Stimulated activated CD4-positive, alpha-beta T cell treated with anti-CD3 and anti-CD28 coated beads, Interleukin-4, amount 100 ng/mL, for 24 hours (primary cell): ENCODE results near the gene NXPH3.

ENCODE experiments used
- DNase-seq: peaks from one replicate; pipeline ENCODE4 v3.0.0-alpha.2; 2020

NXPH3 gene

DNA sequence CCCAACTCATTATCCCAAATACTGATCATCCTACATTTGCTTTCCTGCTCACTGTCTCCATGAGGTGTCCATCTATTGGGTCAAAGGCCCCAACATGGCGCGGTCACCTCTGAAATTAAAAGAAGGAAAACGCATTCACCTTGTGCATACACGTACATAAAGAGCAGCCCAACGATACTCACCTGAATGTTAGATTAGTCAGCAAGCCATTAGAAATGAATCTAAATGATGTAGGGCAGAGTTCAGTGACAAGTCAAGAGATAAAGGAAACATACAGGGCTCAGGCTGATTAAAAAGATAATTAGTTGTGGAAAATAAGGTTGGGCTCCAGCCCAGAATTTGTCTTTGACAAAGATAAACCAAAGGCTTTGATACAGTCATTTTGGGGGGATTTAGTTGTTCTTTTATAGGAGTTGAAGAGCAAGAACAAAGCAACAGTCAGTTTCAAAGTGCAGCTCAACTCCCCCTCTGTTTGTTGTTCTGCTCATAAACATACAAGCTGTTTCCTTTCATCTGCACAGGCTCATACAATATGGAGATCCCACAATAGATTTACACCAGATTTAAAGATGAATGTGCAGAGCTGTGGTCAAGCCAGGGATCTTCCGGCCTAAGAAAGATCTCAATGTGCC is 21.1 kb downstream of the NXPH3 start:
- DNase-seq, result no peak

DNA sequence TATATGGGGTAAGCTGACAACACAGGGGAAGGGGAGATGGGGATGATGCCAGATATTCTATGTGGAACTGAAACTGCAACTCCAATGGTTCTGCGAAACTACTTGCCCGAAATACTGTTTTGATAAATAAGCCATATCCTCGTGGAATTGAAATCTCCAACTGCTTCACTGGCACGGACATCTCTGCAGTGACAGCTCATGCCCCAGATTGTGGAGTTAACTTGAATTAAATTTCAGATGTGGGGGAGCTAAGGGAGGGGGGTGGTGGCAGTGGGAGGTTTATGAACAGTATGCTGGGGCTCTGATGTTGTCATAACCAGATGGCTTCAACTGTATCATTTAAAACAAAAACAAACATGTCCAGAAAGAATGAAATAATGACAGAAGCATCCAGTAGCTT is 21.8 kb downstream of the NXPH3 start:
- no peak for DNase-seq

DNA sequence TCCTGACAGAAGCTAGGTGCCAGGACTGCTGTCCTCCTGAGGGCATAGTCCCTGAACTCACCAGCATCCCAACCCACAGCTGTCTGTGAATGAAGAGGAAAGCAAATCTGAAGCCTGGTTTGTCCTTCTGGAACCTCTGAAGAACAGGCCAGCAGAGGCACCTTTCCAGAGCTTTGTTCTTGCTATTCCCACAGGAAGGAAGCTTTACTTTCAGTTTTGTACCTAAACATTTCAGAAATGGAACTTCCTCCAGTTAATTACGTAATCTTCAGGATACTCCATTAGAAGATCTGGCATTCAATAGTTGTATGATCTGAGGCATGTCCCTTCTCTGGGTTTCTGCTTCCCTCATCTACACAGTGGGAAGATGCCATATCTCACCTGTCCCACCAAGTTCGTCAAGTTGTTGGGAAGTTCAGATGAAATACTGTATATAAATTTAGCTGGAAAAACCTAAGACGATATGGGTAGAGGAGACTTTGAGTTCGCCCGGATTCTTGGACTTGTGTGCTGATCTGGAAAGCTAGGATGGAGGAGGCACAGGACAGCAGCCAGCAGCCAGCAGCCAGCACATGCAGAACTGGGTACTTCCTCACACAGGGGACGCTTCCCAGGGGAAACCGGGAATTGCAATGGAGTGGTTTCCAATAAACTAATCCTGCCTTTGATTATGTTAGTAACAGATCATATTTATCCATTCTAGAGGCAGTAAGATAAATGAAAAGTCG is 22.4 kb downstream of the NXPH3 start:
- no peak for DNase-seq

DNA sequence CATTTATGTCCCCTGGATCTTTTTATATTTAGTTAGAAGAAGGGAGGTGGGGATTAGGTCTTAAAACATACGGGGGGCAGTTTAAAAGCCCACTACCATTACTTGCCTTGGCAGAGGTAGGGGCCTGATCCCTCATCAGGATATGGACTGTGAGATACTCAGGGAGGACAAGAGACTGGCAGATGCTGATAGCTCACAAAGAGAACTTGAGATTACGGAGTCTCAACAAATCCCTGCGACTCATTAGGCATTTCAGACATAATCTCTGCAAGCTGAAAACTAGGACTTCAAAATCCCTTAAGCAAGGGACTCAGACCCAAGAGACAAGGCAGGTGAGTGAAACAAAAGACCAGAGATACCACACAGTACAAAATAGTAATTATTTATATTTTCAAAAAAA is 23.2 kb downstream of the NXPH3 start:
- no peak for DNase-seq

DNA sequence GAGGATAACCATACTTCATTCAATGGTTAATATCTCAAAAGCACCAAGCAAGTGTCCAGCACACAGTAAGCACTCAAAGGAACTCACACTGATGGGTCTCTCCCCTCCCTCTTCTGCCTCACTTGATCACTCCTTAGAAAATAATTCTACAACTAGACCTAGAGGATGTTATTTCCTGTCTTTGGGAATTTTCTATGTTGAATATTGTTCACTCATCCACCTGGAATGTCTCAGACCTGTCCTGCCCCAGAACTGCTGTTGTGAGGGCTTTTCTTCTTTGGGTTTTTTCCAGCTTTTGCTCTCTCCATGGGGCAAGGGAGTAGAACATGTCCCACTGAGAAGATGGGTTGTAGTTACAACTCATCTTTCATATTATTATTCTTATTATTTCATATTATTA is 25.3 kb downstream of the NXPH3 start:
- DNase-seq, result no peak

DNA sequence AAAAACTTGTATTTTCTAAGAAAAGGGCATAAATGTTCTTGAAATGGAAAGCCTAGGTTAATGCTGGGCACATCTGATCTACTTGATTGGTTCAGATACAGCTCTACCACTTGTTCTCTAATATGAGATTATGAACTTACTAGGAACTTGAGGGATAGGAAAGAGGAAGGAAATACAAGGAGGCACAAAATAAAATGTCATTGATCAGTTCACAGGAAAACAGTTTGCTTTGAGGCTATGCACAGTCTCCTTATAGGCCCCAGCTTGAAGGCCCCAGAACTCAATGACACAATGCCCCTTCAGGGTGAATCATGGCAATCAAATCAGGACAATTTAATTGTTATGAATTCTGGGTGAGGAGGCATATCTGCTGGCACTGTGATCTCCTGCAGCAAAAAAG is 27.1 kb downstream of the NXPH3 start:
- no peak for DNase-seq

DNA sequence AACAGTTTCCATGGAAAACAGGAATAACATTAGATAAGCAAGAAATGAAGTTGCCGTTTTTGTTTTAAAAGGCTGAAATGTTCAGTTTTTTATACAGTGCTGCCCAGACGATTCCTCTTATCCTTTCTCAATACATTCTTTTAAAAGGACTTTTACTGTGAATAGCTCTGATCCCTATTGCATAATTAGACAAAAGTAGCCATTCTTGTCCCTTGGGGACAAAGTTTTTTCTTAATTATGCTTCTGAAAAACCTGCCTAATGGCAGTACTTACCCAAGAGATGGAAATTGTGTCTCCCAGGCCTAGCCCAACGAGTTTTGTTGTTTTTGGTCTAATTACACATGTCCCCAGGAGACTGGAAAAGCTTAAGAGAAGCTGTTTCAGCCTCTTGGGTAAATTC is 27.6 kb downstream of the NXPH3 start:
- no peak for DNase-seq

DNA sequence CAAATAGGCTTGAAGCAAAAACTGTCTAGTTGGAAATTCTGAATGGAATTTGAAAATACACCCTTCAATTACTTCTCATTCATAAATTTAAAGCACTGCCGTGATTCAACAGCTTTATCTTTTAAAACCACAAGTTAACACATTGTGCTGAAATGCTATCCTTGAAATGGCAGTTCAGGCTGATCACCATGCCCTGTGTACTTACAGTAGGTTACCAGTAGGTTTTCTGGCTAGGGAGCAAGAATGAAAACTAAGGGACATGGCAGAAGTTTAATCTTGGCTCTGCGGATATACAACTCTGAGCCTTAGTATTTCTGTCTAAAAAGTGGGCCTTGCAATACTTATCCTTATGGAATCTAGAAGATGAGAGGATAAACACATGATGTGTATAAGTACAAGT is 28.0 kb downstream of the NXPH3 start:
- DNase-seq, result no peak

DNA sequence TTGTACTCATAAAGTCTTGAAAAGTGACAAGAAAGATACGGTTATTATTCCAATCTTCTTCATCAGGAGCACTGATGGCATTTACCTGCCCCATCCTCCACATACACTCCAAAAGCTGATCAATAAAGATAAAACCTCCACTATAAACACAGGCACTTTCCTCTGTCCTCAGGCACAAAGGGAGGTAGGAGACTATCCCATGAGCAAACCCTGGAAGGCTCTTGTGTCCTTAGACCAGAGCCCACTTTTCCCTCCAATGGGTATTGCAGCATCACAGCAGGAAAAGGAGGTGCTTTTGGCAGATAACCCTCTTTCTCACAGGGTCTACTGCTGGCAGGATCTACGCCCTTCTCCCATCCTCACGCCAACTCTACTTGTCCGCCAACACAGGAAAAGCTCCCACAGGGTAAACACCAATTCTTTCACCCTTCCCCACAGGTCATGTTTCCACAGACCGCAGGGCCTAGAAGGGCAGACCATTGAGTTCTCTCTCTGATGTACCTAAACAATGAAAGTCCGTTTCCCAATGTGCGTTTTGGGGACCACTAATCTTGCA is 28.7 kb downstream of the NXPH3 start:
- DNase-seq, result no peak

DNA sequence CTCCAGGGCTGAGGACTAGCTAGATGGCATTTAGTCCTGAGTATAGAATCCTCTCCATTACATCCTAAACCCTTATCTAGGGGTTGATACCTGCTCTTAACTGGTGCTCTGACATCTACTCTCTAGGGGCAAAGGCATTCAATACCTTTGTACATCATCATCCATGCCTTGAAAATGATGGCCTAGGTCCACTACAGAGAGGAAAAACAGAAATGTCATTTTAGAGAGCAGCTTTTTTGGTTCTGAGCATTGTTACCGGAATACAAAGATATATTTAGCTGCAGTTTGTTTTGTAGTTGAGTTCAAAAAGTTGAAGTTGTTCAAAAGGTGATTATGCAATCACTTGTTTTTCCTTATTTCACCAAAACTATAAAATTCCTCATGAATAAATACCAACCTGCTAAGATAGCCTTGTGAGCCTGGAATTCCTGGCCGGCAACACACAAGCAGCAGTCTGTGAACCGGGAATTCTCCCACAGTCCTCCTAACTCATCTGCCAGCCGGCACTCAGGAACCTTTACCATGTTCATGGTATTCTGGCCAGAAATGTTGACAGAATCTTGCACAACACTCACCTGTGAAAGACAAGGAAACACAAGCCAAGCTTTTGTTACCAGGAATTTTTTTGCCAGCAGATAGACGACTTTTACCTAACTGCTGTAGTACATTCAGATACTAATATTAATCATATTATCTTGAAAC is 35.4 kb downstream of the NXPH3 start:
- no peak for DNase-seq

DNA sequence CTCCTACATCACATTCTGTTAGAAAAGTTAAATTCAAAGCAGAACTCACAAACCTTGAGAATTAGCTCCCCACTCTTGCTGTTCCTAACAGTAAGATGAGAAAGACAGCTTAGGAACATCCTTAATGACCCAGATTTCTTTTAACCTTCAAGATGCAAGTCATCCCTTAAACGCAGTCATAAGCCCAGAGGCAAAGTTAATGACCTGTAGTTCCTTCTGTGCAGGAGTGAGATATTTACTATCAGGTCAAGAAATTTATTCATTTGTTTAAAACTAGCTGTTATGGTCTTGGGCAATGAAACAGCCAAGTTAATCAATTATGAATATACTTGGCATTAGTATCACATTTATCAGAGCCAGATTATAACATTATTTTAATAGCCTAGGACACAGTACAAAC is 37.1 kb downstream of the NXPH3 start:
- DNase-seq, result no peak

DNA sequence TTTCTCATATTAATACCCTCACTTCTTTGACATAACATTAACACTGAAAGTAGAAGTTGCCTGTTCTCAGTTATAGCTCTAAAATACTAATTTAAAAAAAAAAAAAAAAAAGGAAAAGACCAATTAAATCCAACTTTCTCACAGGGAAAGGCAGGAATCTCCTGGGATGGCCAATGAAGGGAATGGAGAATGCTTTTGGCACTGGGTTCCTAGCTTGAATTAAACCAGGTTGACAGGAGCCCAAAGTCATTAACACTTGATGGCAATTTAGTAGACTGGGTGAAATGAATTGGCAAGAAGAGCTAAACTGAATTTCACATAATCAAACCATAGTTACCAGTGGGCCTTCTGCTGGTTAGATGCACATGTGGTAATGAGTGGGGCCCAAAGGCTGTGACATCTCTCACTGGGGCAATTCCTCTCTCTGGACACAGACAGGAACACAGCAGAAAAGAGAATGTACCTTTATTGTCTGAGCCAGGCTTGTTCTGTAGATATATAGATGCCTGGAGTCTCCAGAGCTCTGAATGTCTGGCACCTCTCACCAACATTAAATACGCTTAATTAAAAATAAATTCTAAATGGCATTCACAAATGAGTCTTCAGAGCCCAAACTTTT is 37.6 kb downstream of the NXPH3 start:
- DNase-seq, result no peak

DNA sequence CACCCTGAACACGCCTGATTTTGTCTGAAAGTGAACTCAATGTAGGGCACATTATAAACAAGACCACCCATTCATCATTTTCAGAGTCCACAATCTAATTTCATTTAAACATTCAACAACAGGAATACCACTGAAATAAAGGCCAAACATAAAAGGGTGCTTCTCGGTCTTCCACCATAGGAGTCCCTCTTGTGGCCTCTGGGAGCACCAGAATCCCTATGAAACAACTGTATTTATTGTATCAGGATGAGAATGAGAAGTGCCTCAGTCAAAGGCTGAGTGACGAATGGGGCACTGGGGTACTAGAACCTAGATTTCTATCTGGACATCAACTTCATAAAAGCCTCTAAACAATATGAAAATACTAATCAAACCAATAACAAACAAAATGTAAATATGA is 40.4 kb downstream of the NXPH3 start:
- no peak for DNase-seq

DNA sequence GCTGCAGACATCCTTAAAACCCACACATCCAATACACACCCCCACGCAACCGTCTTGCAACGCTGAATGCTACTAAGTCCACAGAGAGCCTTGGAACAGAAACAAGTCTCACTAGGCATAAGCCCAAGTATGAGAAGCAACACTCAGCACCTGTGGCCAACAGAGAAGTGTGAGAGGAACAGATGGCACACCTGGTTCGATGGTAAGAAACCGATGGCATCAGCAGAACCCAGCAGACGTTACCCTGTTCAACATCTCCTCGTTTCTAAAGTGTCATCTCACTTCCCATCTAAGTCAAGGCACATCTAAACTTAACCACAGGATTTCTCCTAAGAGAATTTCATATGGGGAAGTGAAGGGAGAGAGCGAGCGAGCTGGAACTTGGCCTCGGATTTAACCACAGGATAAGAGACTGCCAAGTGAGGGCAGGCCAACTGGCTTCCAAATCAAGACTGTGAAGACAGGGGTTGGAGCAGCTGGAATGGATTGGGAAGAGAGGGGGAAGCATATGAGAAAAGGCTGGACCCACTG is 41.0 kb downstream of the NXPH3 start:
- no peak for DNase-seq

DNA sequence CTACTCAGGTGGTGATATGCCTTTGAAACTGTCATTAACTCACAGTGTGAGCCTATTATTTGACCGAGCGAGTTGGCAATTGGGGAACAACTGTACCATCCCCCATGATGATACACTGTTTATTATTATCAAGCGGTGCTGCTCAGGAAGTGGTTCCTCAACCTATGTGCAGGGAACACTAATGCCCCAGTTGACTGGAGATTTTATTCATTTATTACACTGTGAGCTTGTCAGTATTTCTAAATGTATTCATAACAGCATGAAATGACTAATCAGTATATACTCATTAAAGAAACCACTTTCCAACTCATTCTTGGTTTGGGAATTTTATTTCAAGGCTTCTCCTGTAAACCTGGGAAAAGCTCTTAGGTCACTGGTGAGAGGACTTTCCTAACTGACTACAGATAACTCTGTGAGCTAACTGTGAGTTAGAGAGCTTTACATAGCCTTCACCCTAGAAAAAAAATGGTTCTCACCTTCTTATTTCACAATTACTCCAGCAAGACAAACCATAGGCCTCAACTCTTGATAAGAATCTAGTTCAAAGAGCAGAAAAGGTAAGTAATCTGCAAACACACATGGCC is 42.4 kb downstream of the NXPH3 start:
- no peak for DNase-seq

DNA sequence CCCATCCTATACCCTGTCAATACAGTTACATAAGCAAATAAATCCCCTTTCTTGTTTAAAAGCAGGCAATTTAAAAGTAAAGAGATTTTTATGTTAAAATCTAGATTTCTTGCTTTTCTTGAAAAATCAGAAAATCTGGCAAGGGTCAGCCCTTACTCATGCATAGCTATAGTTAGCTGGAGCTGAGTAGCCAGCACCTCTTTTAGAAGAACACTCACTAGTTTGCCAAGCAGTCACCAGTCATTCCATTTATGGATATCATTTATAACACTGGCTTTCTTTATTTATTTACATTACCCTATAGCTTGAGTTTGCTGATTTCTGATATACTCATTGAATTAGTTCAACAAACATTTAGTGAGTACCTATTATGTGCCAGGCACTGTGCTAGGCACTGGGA is 45.7 kb downstream of the NXPH3 start:
- DNase-seq, result no peak

DNA sequence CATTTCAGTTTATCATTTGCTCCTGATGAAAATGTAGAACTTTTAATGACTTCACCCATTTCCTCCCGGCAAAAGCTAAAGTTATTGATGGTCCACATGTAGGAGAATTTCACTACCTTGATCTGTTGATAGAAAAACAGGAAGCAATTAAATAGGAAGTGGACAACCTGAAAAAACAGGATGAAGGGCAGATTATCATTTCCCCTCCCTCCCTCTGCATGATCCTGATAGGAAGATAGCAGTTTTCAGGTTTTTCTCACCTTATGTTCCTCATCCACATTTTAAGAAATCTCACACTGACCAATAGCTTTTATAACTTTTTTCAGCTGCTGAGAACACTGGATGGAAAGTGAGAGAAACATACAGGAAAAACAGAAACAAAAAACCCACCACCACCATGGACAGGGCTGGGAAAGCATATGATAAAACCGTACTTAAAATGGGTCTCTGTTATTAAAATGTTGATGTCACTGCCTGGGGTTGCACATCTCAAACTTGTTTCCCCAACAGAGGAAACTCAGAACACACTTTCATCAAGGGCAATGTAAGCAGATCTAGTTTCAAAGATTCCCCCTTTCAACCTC is 46.4 kb downstream of the NXPH3 start:
- DNase-seq, result no peak

DNA sequence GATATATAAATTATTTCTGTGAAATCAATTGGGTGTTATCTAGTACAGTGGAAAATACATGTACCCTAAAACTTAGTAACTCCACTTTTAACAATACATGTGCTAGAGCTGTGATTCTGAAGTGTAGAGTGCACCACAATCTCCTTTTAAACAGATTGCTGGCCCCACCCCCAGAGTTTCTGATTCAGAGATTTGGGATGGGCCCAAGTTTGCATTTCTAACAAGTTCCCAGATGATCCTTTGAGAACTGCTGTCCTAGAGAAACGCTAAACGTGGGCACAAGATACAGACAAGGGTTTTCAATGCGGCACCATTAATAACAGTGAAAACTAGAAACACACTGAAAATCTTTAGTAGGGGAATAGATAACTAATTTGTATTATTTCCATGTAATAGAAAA is 49.2 kb downstream of the NXPH3 start:
- DNase-seq, result no peak

DNA sequence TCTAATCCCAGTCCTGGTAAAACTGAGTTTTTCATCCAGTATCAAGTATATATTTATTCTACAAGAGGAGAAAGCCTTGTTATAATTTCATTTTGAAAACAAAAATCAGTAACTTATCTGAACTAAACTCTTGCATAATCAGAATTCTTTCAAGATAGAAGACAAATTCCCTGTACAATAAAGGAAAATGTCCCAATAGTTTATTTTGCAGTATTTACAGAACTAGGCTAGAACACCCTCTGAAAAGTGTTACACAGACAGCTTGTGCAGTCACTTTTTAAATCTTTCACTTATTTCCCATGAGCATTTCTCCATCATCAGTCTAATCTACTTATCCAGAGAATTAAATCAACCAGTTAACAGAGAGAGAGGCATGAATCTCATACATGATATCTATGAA is 53.8 kb downstream of the NXPH3 start:
- no peak for DNase-seq

DNA sequence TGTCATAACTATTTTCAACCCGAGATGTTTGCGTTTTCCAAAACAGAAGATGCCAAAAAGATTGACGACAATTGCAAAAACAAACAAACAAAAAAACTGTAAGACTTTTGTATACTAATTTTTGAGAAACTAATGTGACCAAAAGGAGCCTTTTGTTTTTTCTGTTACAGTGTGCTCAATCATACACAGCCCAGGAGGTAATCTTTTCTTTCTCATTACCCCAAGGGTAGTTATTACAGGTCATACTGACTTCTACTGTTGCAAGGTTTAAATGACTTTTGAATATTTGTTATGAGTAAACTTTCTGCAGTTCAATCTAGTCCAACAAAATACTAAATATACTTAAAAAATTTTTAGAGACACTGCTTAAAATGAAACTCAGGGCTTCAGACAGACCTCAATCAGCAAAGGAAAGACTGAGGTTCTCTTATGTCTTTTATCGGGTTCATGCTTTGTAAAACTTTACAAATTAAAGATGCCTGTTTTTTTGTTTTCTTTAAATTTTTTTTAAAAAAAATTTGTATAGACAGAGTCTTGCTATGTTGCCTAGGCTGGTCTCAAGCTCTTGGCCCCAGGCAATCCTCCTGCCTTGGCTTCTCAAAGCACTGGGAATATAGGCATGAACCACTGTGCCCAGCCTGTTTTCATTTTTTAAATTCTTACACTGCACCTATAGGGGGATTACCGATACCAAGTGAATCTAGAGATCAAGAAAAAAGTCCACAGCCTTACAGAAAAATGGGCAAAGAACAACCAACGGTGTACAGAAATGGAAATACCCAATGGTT is 54.6 kb downstream of the NXPH3 start:
- DNase-seq, result no peak

DNA sequence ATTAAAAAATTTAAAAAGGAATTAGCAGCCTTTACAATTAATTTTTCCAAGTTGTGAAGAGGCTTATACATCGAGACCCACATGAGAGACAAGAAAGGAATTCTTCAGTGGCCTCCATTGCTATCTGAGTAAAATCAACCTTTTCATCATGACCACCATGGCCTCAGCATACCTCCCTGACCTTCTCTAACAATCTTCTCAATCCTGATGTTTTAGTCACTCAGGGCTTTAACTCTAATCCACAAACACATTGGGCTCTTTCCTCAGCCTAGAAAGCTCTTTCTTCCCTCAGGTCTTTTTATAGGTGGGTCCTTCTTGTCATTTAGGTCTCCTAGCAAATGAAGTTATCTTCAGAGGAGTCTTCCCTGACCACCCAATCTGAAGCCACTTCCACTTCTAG is 55.8 kb downstream of the NXPH3 start:
- DNase-seq, result no peak
